ENCODE measurements around the gene DNAAF3. TPM values are rescaled to one million over a fixed set of nuclear protein-coding genes. Genes with fewer than 3 reads are reported as not detected.
"Not testable (repeated sequence)": the region's sequence is repeated elsewhere in the genome, so short reads cannot be mapped to it uniquely, and the experiment has no call there.

The DNAAF3 gene
- polyA plus RNA-seq (2013, experiment 1 of 2) = 4.2 TPM
- 6.4 TPM for polyA plus RNA-seq (2013, experiment 2 of 2)

- 5% methylated on average over 33 of the region's 33 CpGs for WGBS
- H3K4me1 ChIP-seq (ENCODE audit: insufficient read depth, low read length) = no peaks in the 10 kb centered on the region
- no peaks in the 10 kb centered on the region for H3K36me3 ChIP-seq (ENCODE audit: insufficient read depth, low read length)
- H3K27ac ChIP-seq (ENCODE audit: low read depth, low read length) = peak within 1 kb of the TSS; percentile 65; the same call in 1 of the 2 replicates
- peaks cover 31% of the 10 kb centered on the region for H3K27me3 ChIP-seq (ENCODE audit: insufficient read depth, low read length)
- H3K9ac ChIP-seq (ENCODE audit: low read depth, low read length) = peak within 1 kb of the TSS; percentile 79
- H3K9me3 ChIP-seq (ENCODE audit: insufficient read depth, low read depth, low read length) = no peaks in the 10 kb centered on the region
- peak within 1 kb of the TSS; percentile 57 for H3K4me3 ChIP-seq (ENCODE audit: low read length)
Observed at GRCh38 chr19:55166530-55167268, at the start of gene DNAAF3. DNAAF3 (minus strand) TSS chr19:55166613; CDS start chr19:55166413, 200 bp downstream.

GRCh38 chr19:55213547-55213946, 47.1 kb upstream of the DNAAF3 start:
- Histone ChIP-seq H3K4me1 (ENCODE audit: insufficient read depth, low read length) (no peaks in the 10 kb centered on the region), H3K36me3 (ENCODE audit: insufficient read depth, low read length) (no peaks in the 10 kb centered on the region), H3K27ac (ENCODE audit: low read depth, low read length) (no peak overlapping the region), H3K27me3 (ENCODE audit: insufficient read depth, low read length) (no peaks in the 10 kb centered on the region), H3K4me3 (ENCODE audit: low read length) (no peak overlapping the region), H3K9me3 (ENCODE audit: insufficient read depth, low read depth, low read length) (peaks cover 10% of the 10 kb centered on the region), H3K9ac (ENCODE audit: low read depth, low read length) (no peak overlapping the region)
- 91% methylated on average over 7 of the region's 7 CpGs for WGBS

- no peak overlapping the region for H3K9ac ChIP-seq (ENCODE audit: low read depth, low read length)
- H3K36me3 ChIP-seq (ENCODE audit: insufficient read depth, low read length) = no peaks in the 10 kb centered on the region
- no peaks in the 10 kb centered on the region for H3K27me3 ChIP-seq (ENCODE audit: insufficient read depth, low read length)
- peaks cover 10% of the 10 kb centered on the region for H3K9me3 ChIP-seq (ENCODE audit: insufficient read depth, low read depth, low read length)
- H3K4me3 ChIP-seq (ENCODE audit: low read length) = no peak overlapping the region
- H3K4me1 ChIP-seq (ENCODE audit: insufficient read depth, low read length) = no peaks in the 10 kb centered on the region
- no peak overlapping the region for H3K27ac ChIP-seq (ENCODE audit: low read depth, low read length)
- 88% methylated on average over 3 of the region's 3 CpGs for WGBS
Observed at GRCh38 chr19:55212447-55212846, 46.0 kb upstream of the DNAAF3 start.

- WGBS = 70% methylated on average over 17 of the region's 17 CpGs
- no peak overlapping the region for H3K27ac ChIP-seq (ENCODE audit: low read depth, low read length)
- H3K9ac ChIP-seq (ENCODE audit: low read depth, low read length) = no peak overlapping the region
- H3K27me3 ChIP-seq (ENCODE audit: insufficient read depth, low read length) = no peaks in the 10 kb centered on the region
- no peak overlapping the region for H3K4me3 ChIP-seq (ENCODE audit: low read length)
- H3K9me3 ChIP-seq (ENCODE audit: insufficient read depth, low read depth, low read length) = peaks cover 10% of the 10 kb centered on the region
- no peaks in the 10 kb centered on the region for H3K36me3 ChIP-seq (ENCODE audit: insufficient read depth, low read length)
- H3K4me1 ChIP-seq (ENCODE audit: insufficient read depth, low read length) = no peaks in the 10 kb centered on the region
Observed at GRCh38 chr19:55209693-55210472, 43.5 kb upstream of the DNAAF3 start.

GRCh38 chr19:55208880-55209692, 42.7 kb upstream of the DNAAF3 start, which contains the start of gene PTPRH:
PTPRH (minus strand) TSS chr19:55209501; CDS start chr19:55209433, 68 bp downstream.
- Histone ChIP-seq H3K4me1 (ENCODE audit: insufficient read depth, low read length) (no peaks in the 10 kb centered on the region), H3K9ac (ENCODE audit: low read depth, low read length) (no peak within 1 kb of the TSS), H3K27me3 (ENCODE audit: insufficient read depth, low read length) (no peaks in the 10 kb centered on the region), H3K36me3 (ENCODE audit: insufficient read depth, low read length) (no peaks in the 10 kb centered on the region), H3K27ac (ENCODE audit: low read depth, low read length) (no peak within 1 kb of the TSS), H3K9me3 (ENCODE audit: insufficient read depth, low read depth, low read length) (peaks cover 10% of the 10 kb centered on the region), H3K4me3 (ENCODE audit: low read length) (no peak within 1 kb of the TSS)
- 77% methylated on average over 16 of the region's 18 CpGs for WGBS

GRCh38 chr19:55206664-55207500, 40.5 kb upstream of the DNAAF3 start:
- Histone ChIP-seq H3K27ac (ENCODE audit: low read depth, low read length) (no peak overlapping the region), H3K9ac (ENCODE audit: low read depth, low read length) (no peak overlapping the region), H3K9me3 (ENCODE audit: insufficient read depth, low read depth, low read length) (no peaks in the 10 kb centered on the region), H3K4me1 (ENCODE audit: insufficient read depth, low read length) (no peaks in the 10 kb centered on the region), H3K4me3 (ENCODE audit: low read length) (peak overlapping the region; percentile 40), H3K27me3 (ENCODE audit: insufficient read depth, low read length) (no peaks in the 10 kb centered on the region), H3K36me3 (ENCODE audit: insufficient read depth, low read length) (no peaks in the 10 kb centered on the region)
- WGBS = 36% methylated on average over 29 of the region's 29 CpGs

- H3K4me1 ChIP-seq (ENCODE audit: insufficient read depth, low read length); H3K27me3 ChIP-seq (ENCODE audit: insufficient read depth, low read length); H3K9ac ChIP-seq (ENCODE audit: low read depth, low read length); H3K27ac ChIP-seq (ENCODE audit: low read depth, low read length); H3K4me3 ChIP-seq (ENCODE audit: low read length); H3K36me3 ChIP-seq (ENCODE audit: insufficient read depth, low read length); H3K9me3 ChIP-seq (ENCODE audit: insufficient read depth, low read depth, low read length): not testable (repeated sequence)
- 83% methylated on average over 7 of the region's 10 CpGs for WGBS
Observed at GRCh38 chr19:55202199-55202598, 35.8 kb upstream of the DNAAF3 start.

- H3K9ac ChIP-seq (ENCODE audit: low read depth, low read length) = no peak overlapping the region
- no peaks in the 10 kb centered on the region for H3K36me3 ChIP-seq (ENCODE audit: insufficient read depth, low read length)
- H3K27ac ChIP-seq (ENCODE audit: low read depth, low read length) = no peak overlapping the region
- H3K4me3 ChIP-seq (ENCODE audit: low read length) = no peak overlapping the region
- WGBS = 80% methylated on average over 5 of the region's 5 CpGs
- no peaks in the 10 kb centered on the region for H3K9me3 ChIP-seq (ENCODE audit: insufficient read depth, low read depth, low read length)
- no peaks in the 10 kb centered on the region for H3K4me1 ChIP-seq (ENCODE audit: insufficient read depth, low read length)
- no peaks in the 10 kb centered on the region for H3K27me3 ChIP-seq (ENCODE audit: insufficient read depth, low read length)
Observed at GRCh38 chr19:55199620-55200204, 33.3 kb upstream of the DNAAF3 start.

- H3K27ac ChIP-seq (ENCODE audit: low read depth, low read length) = no peak overlapping the region
- no peak overlapping the region for H3K4me3 ChIP-seq (ENCODE audit: low read length)
- WGBS = 75% methylated on average over 5 of the region's 5 CpGs
- no peak overlapping the region for H3K9ac ChIP-seq (ENCODE audit: low read depth, low read length)
- no peaks in the 10 kb centered on the region for H3K4me1 ChIP-seq (ENCODE audit: insufficient read depth, low read length)
- no peaks in the 10 kb centered on the region for H3K27me3 ChIP-seq (ENCODE audit: insufficient read depth, low read length)
- no peaks in the 10 kb centered on the region for H3K9me3 ChIP-seq (ENCODE audit: insufficient read depth, low read depth, low read length)
- no peaks in the 10 kb centered on the region for H3K36me3 ChIP-seq (ENCODE audit: insufficient read depth, low read length)
Observed at GRCh38 chr19:55198651-55199050, 32.2 kb upstream of the DNAAF3 start.

- 97% methylated on average over 2 of the region's 4 CpGs for WGBS
- Histone ChIP-seq H3K27me3 (ENCODE audit: insufficient read depth, low read length) (no peaks in the 10 kb centered on the region), H3K4me3 (ENCODE audit: low read length) (no peak overlapping the region)
Observed at GRCh38 chr19:55197528-55197927, 31.1 kb upstream of the DNAAF3 start.

More at GRCh38 chr19:55197528-55197927, 31.1 kb upstream of the DNAAF3 start:
- no peaks in the 10 kb centered on the region for H3K36me3 ChIP-seq (ENCODE audit: insufficient read depth, low read length)
- H3K9ac ChIP-seq (ENCODE audit: low read depth, low read length) = no peak overlapping the region
- no peaks in the 10 kb centered on the region for H3K9me3 ChIP-seq (ENCODE audit: insufficient read depth, low read depth, low read length)
- no peaks in the 10 kb centered on the region for H3K4me1 ChIP-seq (ENCODE audit: insufficient read depth, low read length)
- H3K27ac ChIP-seq (ENCODE audit: low read depth, low read length) = no peak overlapping the region
